ENCODE results near the gene ZCCHC7.

GRCh38 chr9:37215381-37215780 lies 95.0 kb downstream of the ZCCHC7 start:
- TF ChIP-seq GATA2 (IDR thresholded peaks at IDR 0.05; ENCODE audit: insufficient read depth, insufficient read length, low read depth, low read length) (no peak), CTCF (IDR thresholded peaks at IDR 0.05; ENCODE audit: extremely low read depth in 1 of 2, insufficient read depth in 1 of 2, low read depth in 1 of 2, low read length in 2 of 2) (no peak), JUN (IDR thresholded peaks at IDR 0.05; ENCODE audit: borderline replicate concordance, insufficient read depth, insufficient read length, low read depth) (no peak), POLR2A (IDR thresholded peaks at IDR 0.05; ENCODE audit: low read depth, low read length) (no peak), POLR2AphosphoS5 (IDR thresholded peaks at IDR 0.05; ENCODE audit: insufficient read depth, low read depth, low read length) (no peak), EZH2 (IDR thresholded peaks at IDR 0.05; ENCODE audit: borderline replicate concordance, low read depth, low read length, severe bottlenecking) (no peak)
